Activated naive CD4-positive, alpha-beta T cell (primary cell): ENCODE measurements around the gene TNFRSF12A.

Source experiments
- DNase-seq, 4 experiments: peaks; one replicate each; lab custom pipeline; 2025; lab: John Stamatoyannopoulos, UW

TNFRSF12A gene

GRCh38 chr16:2986623-2987188, 33.5 kb upstream of the TNFRSF12A start:
- no peak for DNase-seq

- DNase-seq = no peak
Measured at GRCh38 chr16:2987286-2987685, 32.9 kb upstream of the TNFRSF12A start.

- DNase-seq = no peak
Measured at GRCh38 chr16:2987833-2988232, 32.3 kb upstream of the TNFRSF12A start.

- DNase-seq = no peak
Measured at GRCh38 chr16:2988590-2989099, 31.5 kb upstream of the TNFRSF12A start.

GRCh38 chr16:2990891-2991290, 29.3 kb upstream of the TNFRSF12A start:
- DNase-seq = no peak

GRCh38 chr16:2991566-2992261, 28.5 kb upstream of the TNFRSF12A start:
- no peak for DNase-seq

- no peak for DNase-seq
Measured at GRCh38 chr16:2992383-2993081, 27.6 kb upstream of the TNFRSF12A start.

- DNase-seq = no peak
Measured at GRCh38 chr16:2996298-2996697, 23.9 kb upstream of the TNFRSF12A start.

- no peak for DNase-seq
Measured at GRCh38 chr16:2999929-3000328, 20.2 kb upstream of the TNFRSF12A start.

GRCh38 chr16:3000540-3000939, 19.6 kb upstream of the TNFRSF12A start:
- DNase-seq = no peak

GRCh38 chr16:3001316-3001715, 18.9 kb upstream of the TNFRSF12A start:
- no peak for DNase-seq

- peak; percentile 87 to 94 (median 90) for DNase-seq
Measured at GRCh38 chr16:3003582-3004270, 16.4 kb upstream of the TNFRSF12A start.

- peak in 1 of 4 experiments; percentile 12 for DNase-seq
Measured at GRCh38 chr16:3004319-3004718, 15.8 kb upstream of the TNFRSF12A start.

GRCh38 chr16:3004781-3005284, 15.3 kb upstream of the TNFRSF12A start:
- DNase-seq = no peak

- DNase-seq = no peak
Measured at GRCh38 chr16:3007059-3007956, 12.9 kb upstream of the TNFRSF12A start.

- DNase-seq = no peak
Measured at GRCh38 chr16:3007957-3008689, 12.0 kb upstream of the TNFRSF12A start.

GRCh38 chr16:3008690-3009037, 11.5 kb upstream of the TNFRSF12A start:
- DNase-seq = no peak

- DNase-seq = no peak
Measured at GRCh38 chr16:3009568-3010390, 10.4 kb upstream of the TNFRSF12A start.

- no peak for DNase-seq
Measured at GRCh38 chr16:3010510-3010909, 9.7 kb upstream of the TNFRSF12A start.

GRCh38 chr16:3012246-3012645, 7.9 kb upstream of the TNFRSF12A start:
- DNase-seq = no peak
